Measurements from ENCODE around the gene GRIN2A. TPM values are rescaled to one million over a fixed set of nuclear protein-coding genes. Genes with fewer than 3 reads are reported as not detected.

GRIN2A gene
- total and polyA plus RNA-seq, 2 donors (not counting 3 experiments of a cell fraction or from before 2014, with no cell fraction given): not detected

GRCh38 chr16:10088380-10088793 lies 93.8 kb downstream of the GRIN2A start:
- no peaks in the 10 kb centered on the region for H3K27me3 ChIP-seq (ENCODE audit: control insufficient read depth in 2 of 2, insufficient read depth in 2 of 2, low read length in 2 of 2)
- no peaks in the 10 kb centered on the region for H3K79me2 ChIP-seq (ENCODE audit: control insufficient read depth, insufficient read depth, low read length)
- no peak overlapping the region for H3K27ac ChIP-seq (ENCODE audit: insufficient read depth, low read depth, low read length)
- FAIRE-seq (no peak), DNase-seq (ENCODE audit: low read depth, low spot score) (no peak)
- ChIA-PET CTCF (no interaction called here), POLR2A (no interaction called here)
- H3K9me3 ChIP-seq (replicated peaks; ENCODE audit: control insufficient read depth, insufficient read depth, low read length): no peaks in the 10 kb centered on the region
- dilution Hi-C loops (cut with MboI; ENCODE audit: extremely low pct_ligation_motif_present, low sequenced_read_pairs) (no loop called here), intact Hi-C loops (cut with micrococcal nuclease) (no loop called here)
- no peak overlapping the region for H3K4me3 ChIP-seq (replicated peaks in 1 of 3; ENCODE audit: insufficient read depth in 1 of 3, low read depth in 1 of 3, low read length in 3 of 3)
- no peak overlapping the region for H2AFZ ChIP-seq (ENCODE audit: low read depth, low read length)
- H4K20me1 ChIP-seq (replicated peaks; ENCODE audit: control insufficient read depth, extremely low read depth, insufficient read depth, low read length): no peaks in the 10 kb centered on the region
- H3K9me1 ChIP-seq (replicated peaks; ENCODE audit: control insufficient read depth, extremely low read depth, insufficient read depth, low read length): no peaks in the 10 kb centered on the region
- no peak overlapping the region for H3K4me2 ChIP-seq (ENCODE audit: insufficient read depth, low read length)
- no peaks in the 10 kb centered on the region for H3K36me3 ChIP-seq (ENCODE audit: control insufficient read depth in 2 of 2, extremely low read depth in 1 of 2, insufficient read depth in 2 of 2, low read length in 2 of 2)
- no TSS peak for BruUV-seq (replicated peaks)
- no peak overlapping the region for H3K9ac ChIP-seq (replicated peaks; ENCODE audit: extremely low read depth, insufficient read depth, low read length)
- TF ChIP-seq JUN (IDR thresholded peaks at IDR 0.05; ENCODE audit: borderline replicate concordance, insufficient read depth, insufficient read length, low read depth) (no peak), POLR2AphosphoS5 (IDR thresholded peaks at IDR 0.05; ENCODE audit: insufficient read depth, low read depth, low read length) (no peak), FOS (IDR thresholded peaks at IDR 0.05; ENCODE audit: borderline replicate concordance, insufficient read depth, low read length) (no peak), GATA2 (IDR thresholded peaks at IDR 0.05; ENCODE audit: insufficient read depth, insufficient read length, low read depth, low read length) (no peak)
- H3K4me1 ChIP-seq (ENCODE audit: control insufficient read depth, extremely low read depth, insufficient read depth, low read length): no peaks in the 10 kb centered on the region

DNA sequence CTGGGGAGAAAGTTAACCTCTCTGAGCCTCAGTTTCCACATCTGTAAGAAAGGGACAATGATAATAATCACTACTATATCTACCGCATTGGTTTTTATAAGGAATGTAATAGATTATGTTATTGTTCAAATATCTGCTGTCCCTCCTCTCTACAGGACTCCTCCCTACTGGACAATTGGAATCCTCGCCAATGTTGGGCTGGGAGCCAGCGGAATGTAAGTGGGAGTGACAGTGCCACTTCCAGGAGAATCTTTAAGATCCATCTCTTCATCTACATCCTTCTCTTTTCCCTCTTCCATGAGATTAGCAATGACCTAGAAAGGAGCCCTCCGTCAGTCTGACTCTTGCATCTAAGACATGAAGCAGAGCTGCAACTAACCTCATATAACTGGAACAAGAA lies 95.1 kb downstream of the GRIN2A start:
- Histone ChIP-seq H4K20me1 (replicated peaks; ENCODE audit: control insufficient read depth, extremely low read depth, insufficient read depth, low read length) (no peaks in the 10 kb centered on the region), H2AFZ (ENCODE audit: low read depth, low read length) (no peak overlapping the region), H3K9me3 (replicated peaks; ENCODE audit: control insufficient read depth, insufficient read depth, low read length) (no peaks in the 10 kb centered on the region), H3K79me2 (ENCODE audit: control insufficient read depth, insufficient read depth, low read length) (no peaks in the 10 kb centered on the region), H3K27me3 (ENCODE audit: control insufficient read depth in 2 of 2, insufficient read depth in 2 of 2, low read length in 2 of 2) (no peaks in the 10 kb centered on the region), H3K4me1 (ENCODE audit: control insufficient read depth, extremely low read depth, insufficient read depth, low read length) (no peaks in the 10 kb centered on the region), H3K36me3 (ENCODE audit: control insufficient read depth in 2 of 2, extremely low read depth in 1 of 2, insufficient read depth in 2 of 2, low read length in 2 of 2) (no peaks in the 10 kb centered on the region), H3K4me2 (ENCODE audit: insufficient read depth, low read length) (no peak overlapping the region), H3K9me1 (replicated peaks; ENCODE audit: control insufficient read depth, extremely low read depth, insufficient read depth, low read length) (no peaks in the 10 kb centered on the region), H3K27ac (ENCODE audit: insufficient read depth, low read depth, low read length) (no peak overlapping the region), H3K9ac (replicated peaks; ENCODE audit: extremely low read depth, insufficient read depth, low read length) (no peak overlapping the region), H3K4me3 (replicated peaks in 1 of 3; ENCODE audit: insufficient read depth in 1 of 3, low read depth in 1 of 3, low read length in 3 of 3) (no peak overlapping the region)
- ChIA-PET CTCF (no interaction called here), POLR2A (no interaction called here)
- FAIRE-seq (no peak), DNase-seq (ENCODE audit: low read depth, low spot score) (no peak)
- dilution Hi-C loops (cut with MboI; ENCODE audit: extremely low pct_ligation_motif_present, low sequenced_read_pairs): no loop called here
- TF ChIP-seq MYC (IDR thresholded peaks at IDR 0.05; ENCODE audit: low read depth, low read length) (no peak), EZH2 (IDR thresholded peaks at IDR 0.05; ENCODE audit: borderline replicate concordance, low read depth, low read length, severe bottlenecking) (no peak), POLR2AphosphoS5 (IDR thresholded peaks at IDR 0.05; ENCODE audit: insufficient read depth, low read depth, low read length) (no peak), GATA2 (IDR thresholded peaks at IDR 0.05; ENCODE audit: insufficient read depth, insufficient read length, low read depth, low read length) (no peak), FOS (IDR thresholded peaks at IDR 0.05; ENCODE audit: borderline replicate concordance, insufficient read depth, low read length) (no peak), JUN (IDR thresholded peaks at IDR 0.05; ENCODE audit: borderline replicate concordance, insufficient read depth, insufficient read length, low read depth) (no peak), MAX (IDR thresholded peaks at IDR 0.05; ENCODE audit: insufficient read depth, insufficient read length) (no peak), POLR2A (IDR thresholded peaks at IDR 0.05; ENCODE audit: low read depth, low read length) (no peak)
- TF ChIP-seq, protein P1, sequence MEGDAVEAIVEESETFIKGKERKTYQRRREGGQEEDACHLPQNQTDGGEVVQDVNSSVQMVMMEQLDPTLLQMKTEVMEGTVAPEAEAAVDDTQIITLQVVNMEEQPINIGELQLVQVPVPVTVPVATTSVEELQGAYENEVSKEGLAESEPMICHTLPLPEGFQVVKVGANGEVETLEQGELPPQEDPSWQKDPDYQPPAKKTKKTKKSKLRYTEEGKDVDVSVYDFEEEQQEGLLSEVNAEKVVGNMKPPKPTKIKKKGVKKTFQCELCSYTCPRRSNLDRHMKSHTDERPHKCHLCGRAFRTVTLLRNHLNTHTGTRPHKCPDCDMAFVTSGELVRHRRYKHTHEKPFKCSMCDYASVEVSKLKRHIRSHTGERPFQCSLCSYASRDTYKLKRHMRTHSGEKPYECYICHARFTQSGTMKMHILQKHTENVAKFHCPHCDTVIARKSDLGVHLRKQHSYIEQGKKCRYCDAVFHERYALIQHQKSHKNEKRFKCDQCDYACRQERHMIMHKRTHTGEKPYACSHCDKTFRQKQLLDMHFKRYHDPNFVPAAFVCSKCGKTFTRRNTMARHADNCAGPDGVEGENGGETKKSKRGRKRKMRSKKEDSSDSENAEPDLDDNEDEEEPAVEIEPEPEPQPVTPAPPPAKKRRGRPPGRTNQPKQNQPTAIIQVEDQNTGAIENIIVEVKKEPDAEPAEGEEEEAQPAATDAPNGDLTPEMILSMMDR (IDR thresholded peaks at IDR 0.05; ENCODE audit: extremely low read depth in 1 of 2, insufficient read depth in 1 of 2, low read depth in 1 of 2, low read length in 2 of 2): no peak
- no TSS peak for BruUV-seq (replicated peaks)
- intact Hi-C loops (cut with micrococcal nuclease): no loop called here
